SK-N-SH (cell line): ENCODE results near the gene KCNAB1. TPM values are rescaled to one million over a fixed set of nuclear protein-coding genes. Genes with fewer than 3 reads are reported as not detected.
A peak's percentile ranks its signal among the peaks of the same experiment; 100 is the strongest.

Experiments
- CTCF ChIA-PET: fragments of 300-600, 350-600 bp; formaldehyde crosslinking; extraction: SDS; loops from one replicate; lab custom pipeline; 2021; lab: Yijun Ruan, JAX
- POLR2A ChIA-PET: fragments of 350-600 bp; sonication (Branson Sonifier 250); formaldehyde crosslinking; extraction: SDS; loops from one replicate; lab custom pipeline; 2020; ENCODE audit warnings: antibody characterized with exemption, inconsistent platforms; lab: Yijun Ruan, JAX
- DNase-seq: peaks from one replicate; pipeline ENCODE4 v3.0.0; 2012
- H2AFZ ChIP-seq: fragments of 200-600 bp; sonication (generic); 2 replicates; pipeline ENCODE4 v1.8.1; 2016; ENCODE audit warnings: antibody characterized with exemption, mild to moderate bottlenecking, low read depth
- H3F3A ChIP-seq: fragments of 200-600 bp; sonication (generic); replicated peaks from 2 replicates; pipeline ENCODE3; 2016; ENCODE audit warnings: antibody characterized with exemption, mild to moderate bottlenecking; ENCODE audit not compliant: insufficient read depth
- H3K27ac ChIP-seq, 2 experiments: fragments of 200-500 bp in 1 of 2; fragments of 200-600 bp in 1 of 2; sonication (Bioruptor generic) in 1 of 2; sonication (generic), shearing (Covaris generic) in 1 of 2; 2 replicates each; pipeline versions ENCODE4 v1.5.1 to v1.6.1; 2014 to 2016; ENCODE audit warnings: low read depth in 2 of 2, inconsistent platforms in 1 of 2, low read length in 1 of 2, mild to moderate bottlenecking in 1 of 2, mixed read lengths in 1 of 2
- H3K27me3 ChIP-seq: fragments of 200-600 bp; sonication (generic), shearing (Covaris generic); 2 replicates; pipeline ENCODE4 v1.6.1; 2016; ENCODE audit warnings: mixed run types; ENCODE audit not compliant: insufficient read depth
- H3K36me3 ChIP-seq, 2 experiments: fragments of 200-500 bp in 1 of 2; fragments of 200-600 bp in 1 of 2; sonication (Bioruptor generic) in 1 of 2; sonication (generic) in 1 of 2; replicated peaks in 1 of 2; 2 replicates each; pipeline versions ENCODE3 to v1.5.1; 2014 to 2016; ENCODE audit warnings: low read length in 1 of 2, mild to moderate bottlenecking in 1 of 2; ENCODE audit not compliant: insufficient read depth in 2 of 2, control insufficient read depth in 1 of 2
- H3K4me1 ChIP-seq, 2 experiments: fragments of 200-500 bp in 1 of 2; fragments of 200-600 bp in 1 of 2; sonication (Bioruptor generic) in 1 of 2; sonication (generic), shearing (Covaris generic) in 1 of 2; 2 replicates each; pipeline versions ENCODE4 v1.5.1 to v1.6.1; 2014 to 2016; ENCODE audit warnings: low read depth in 1 of 2, low read length in 1 of 2, mixed run types in 1 of 2; ENCODE audit not compliant: insufficient read depth in 2 of 2, control insufficient read depth in 1 of 2
- H3K4me2 ChIP-seq: fragments of 200-600 bp; sonication (generic), shearing (Covaris generic); 2 replicates; pipeline ENCODE4 v1.6.1; 2017; ENCODE audit warnings: mixed run types
- H3K4me3 ChIP-seq, 2 experiments: fragments of 200-500 bp in 1 of 2; fragments of 200-600 bp in 1 of 2; sonication (Bioruptor generic) in 1 of 2; sonication (generic), shearing (Covaris generic) in 1 of 2; 2 replicates each; pipeline versions ENCODE4 v1.5.1 to v1.8.1; 2014 to 2016; ENCODE audit warnings: low read depth in 2 of 2, inconsistent platforms in 1 of 2, low read length in 1 of 2, mild to moderate bottlenecking in 1 of 2, mixed read lengths in 1 of 2, moderate library complexity in 1 of 2
- H3K79me2 ChIP-seq: fragments of 200-600 bp; sonication (generic); 2 replicates; pipeline ENCODE4 v1.8.1; 2017; ENCODE audit warnings: mild to moderate bottlenecking; ENCODE audit not compliant: insufficient read depth
- H3K9ac ChIP-seq: fragments of 200-600 bp; sonication (generic); 2 replicates; pipeline ENCODE4 v1.6.1; 2017; ENCODE audit warnings: mixed run types
- H3K9me2 ChIP-seq: fragments of 200-600 bp; sonication (generic); 2 replicates; pipeline ENCODE4 v1.6.1; 2017; ENCODE audit warnings: mixed run types
- H3K9me3 ChIP-seq: fragments of 200-600 bp; sonication (generic); 2 replicates; pipeline ENCODE4 v1.6.1; 2017; ENCODE audit warnings: mixed run types, mild to moderate bottlenecking, moderate library complexity
- H4K20me1 ChIP-seq: fragments of 200-600 bp; sonication (generic); 2 replicates; pipeline ENCODE4 v1.6.1; 2017; ENCODE audit warnings: mild to moderate bottlenecking, mixed run types; ENCODE audit not compliant: insufficient read depth
- CHD2 ChIP-seq: fragments of 150-350 bp; IDR thresholded peaks from 2 replicates; pipeline ENCODE4 v1.6.1; 2018; ENCODE audit warnings: low read length; ENCODE audit not compliant: partially characterized antibody
- CTCF ChIP-seq: fragments of 200-600 bp; sonication (generic); IDR thresholded peaks from 2 replicates; pipeline ENCODE4 v1.6.1; 2017; ENCODE audit warnings: antibody characterized with exemption, mild to moderate bottlenecking, moderate library complexity
- ELF1 ChIP-seq: IDR thresholded peaks from 2 replicates; pipeline ENCODE4 v1.4.0; 2012
- EP300 ChIP-seq, 2 experiments: IDR thresholded peaks; 2 replicates each; pipeline versions ENCODE4 v1.4.0 to v1.6.1; 2012; ENCODE audit warnings: borderline replicate concordance in 1 of 2, low read depth in 1 of 2, low read length in 1 of 2
- EZH2phosphoT487 ChIP-seq: fragments of 200-600 bp; sonication (generic); IDR thresholded peaks from 2 replicates; pipeline ENCODE4 v1.6.1; 2017; ENCODE audit warnings: low read depth, mixed run types, mild to moderate bottlenecking, antibody characterized with exemption, moderate library complexity, borderline replicate concordance
- FOSL2 ChIP-seq: IDR thresholded peaks from 2 replicates; pipeline ENCODE4 v1.4.0; 2012; ENCODE audit warnings: low read depth, mild to moderate bottlenecking, moderate library complexity, borderline replicate concordance
- FOXJ3 ChIP-seq: sonication (generic); formaldehyde crosslinking; IDR thresholded peaks from 2 replicates; pipeline ENCODE4 v1.5.1; 2020; ENCODE audit warnings: mild to moderate bottlenecking, missing genetic modification reagents
- FOXM1 ChIP-seq: IDR thresholded peaks from 2 replicates; pipeline ENCODE4 v1.4.0; 2012; ENCODE audit warnings: low read depth, mild to moderate bottlenecking
- GATA2 ChIP-seq: sonication (generic); formaldehyde crosslinking; IDR thresholded peaks from 2 replicates; pipeline ENCODE4 v1.5.0; 2020; ENCODE audit warnings: mild to moderate bottlenecking, missing genetic modification reagents
- JUND ChIP-seq: IDR thresholded peaks from 2 replicates; pipeline ENCODE4 v1.4.0; 2012
- MAX ChIP-seq: IDR thresholded peaks from 2 replicates; pipeline ENCODE4 v1.4.0; 2012; ENCODE audit warnings: low read depth
- MEF2A ChIP-seq: IDR thresholded peaks from 2 replicates; pipeline ENCODE4 v1.4.0; 2012; ENCODE audit warnings: low read depth, borderline replicate concordance
- MXI1 ChIP-seq: IDR thresholded peaks from 2 replicates; pipeline ENCODE4 v1.6.1; 2012; ENCODE audit warnings: mild to moderate bottlenecking, low read depth, low read length, improper control_type of control experiment
- NRF1 ChIP-seq: IDR thresholded peaks from 2 replicates; pipeline ENCODE4 v1.6.1; 2012; ENCODE audit warnings: low read depth, mild to moderate bottlenecking, low read length
- PBX3 ChIP-seq: IDR thresholded peaks from 2 replicates; pipeline ENCODE4; 2012
- POLR2AphosphoS5 ChIP-seq: IDR thresholded peaks from 2 replicates; pipeline ENCODE4 v1.6.1; 2012; ENCODE audit warnings: low read depth, low read length
- RAD21 ChIP-seq: IDR thresholded peaks from 2 replicates; pipeline ENCODE4 v1.6.1; 2012; ENCODE audit warnings: mild to moderate bottlenecking, low read length
- RCOR1 ChIP-seq: fragments of 150-350 bp; IDR thresholded peaks from 2 replicates; pipeline ENCODE4 v1.6.1; 2017; ENCODE audit warnings: antibody characterized with exemption, low read length
- RXRA ChIP-seq: IDR thresholded peaks from 2 replicates; pipeline ENCODE4 v1.4.0; 2012; ENCODE audit warnings: low read depth, mild to moderate bottlenecking, borderline replicate concordance
- SMC3 ChIP-seq: IDR thresholded peaks from 2 replicates; pipeline ENCODE4 v1.6.1; 2012; ENCODE audit warnings: low read depth, low read length, improper control_type of control experiment
- TAF1 ChIP-seq: IDR thresholded peaks from 2 replicates; pipeline ENCODE4 v1.6.1; 2012; ENCODE audit warnings: low read depth, mild to moderate bottlenecking, low read length, moderate library complexity, borderline replicate concordance
- TCF12 ChIP-seq: IDR thresholded peaks from 2 replicates; pipeline ENCODE4 v1.4.0; 2012
- TEAD4 ChIP-seq: IDR thresholded peaks from 2 replicates; pipeline ENCODE4 v1.4.0; 2012; ENCODE audit warnings: mild to moderate bottlenecking, borderline replicate concordance; ENCODE audit not compliant: insufficient read depth
- USF1 ChIP-seq: IDR thresholded peaks from 2 replicates; pipeline ENCODE4 v1.4.0; 2012; ENCODE audit warnings: low read depth, borderline replicate concordance
- USF2 ChIP-seq: fragments of 150-350 bp; IDR thresholded peaks from 2 replicates; pipeline ENCODE4 v1.6.1; 2017; ENCODE audit warnings: antibody characterized with exemption, low read length, low read depth, borderline replicate concordance
- YY1 ChIP-seq: IDR thresholded peaks from 2 replicates; pipeline ENCODE4 v1.4.0; 2012; ENCODE audit warnings: low read depth, mild to moderate bottlenecking
- WGBS: methylation state at CpG from one replicate; pipeline ENCODE4 v1.1.6; 2017; ENCODE audit warnings: low lambda C conversion rate; 5-methylcytosine and 5-hydroxymethylcytosine counted together
- polyA plus RNA-seq, 3 experiments: library from polyadenylated mRNA; depleted of rRNA; stranded (reverse); fragments of >200 nt; gene quantifications; 2 replicates each; pipeline ENCODE4 v1.2.3, GENCODE V29; 2012
- TF ChIP-seq, protein P1 (sequence below): IDR thresholded peaks from 2 replicates; pipeline ENCODE4 v1.6.1; 2012; ENCODE audit warnings: mild to moderate bottlenecking, low read depth, low read length, moderate library complexity

Gene KCNAB1
- polyA plus RNA-seq, 1 of the 3 experiments (the other 2 are of a cell fraction), result 82.1 TPM

DNA sequence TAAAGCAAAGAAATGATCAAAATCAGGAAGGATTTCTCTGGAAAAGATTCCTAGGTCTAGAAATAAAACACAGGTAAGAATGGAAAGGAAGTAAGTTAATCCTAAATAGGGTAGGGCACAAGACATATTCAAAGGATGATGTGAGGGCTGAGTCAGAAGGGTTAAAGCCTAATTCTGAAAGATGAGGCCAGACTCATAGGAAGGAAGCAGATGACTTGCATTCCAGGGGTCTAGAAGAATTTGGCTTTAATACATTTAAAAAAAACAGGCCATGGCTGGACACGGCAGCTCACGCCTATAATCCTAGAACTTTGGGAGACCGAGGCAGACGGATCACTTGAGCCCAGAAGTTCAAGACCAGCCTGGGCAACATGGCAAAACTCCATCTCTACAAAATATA lies 431.4 kb downstream of the KCNAB1 start:
- Histone ChIP-seq H3K27ac (peak overlapping the region; percentile 85 to 89), H3K4me2 (peak overlapping the region; percentile 78), H3F3A (peaks cover 48% of the 10 kb centered on the region), H3K4me3 (peak overlapping the region in 1 of 2 experiments; percentile 27; a peak in 2 of 4 replicates), H3K79me2 (peaks cover 82% of the 10 kb centered on the region), H3K4me1 (peaks cover 16 to 58% of the 10 kb centered on the region in 2 experiments), H4K20me1 (peaks cover 13% of the 10 kb centered on the region), H3K9ac (peak overlapping the region; percentile 96), H2AFZ (no peak overlapping the region), H3K9me2 (no peaks in the 10 kb centered on the region), H3K36me3 (peaks cover 55 to 61% of the 10 kb centered on the region in 2 experiments), H3K27me3 (no peaks in the 10 kb centered on the region), H3K9me3 (no peaks in the 10 kb centered on the region)
- 23% methylated on average over 4 of the region's 4 CpGs for WGBS
- CTCF ChIA-PET, result interaction anchor here (0.7 to 3.7 kb wide), 3 partner anchors 10 to 470 kb away, joined by 3 to 12 read pairs (median 4); no protein-coding TSS in a partner anchor
- no peak for DNase-seq
- POLR2A ChIA-PET, result no interaction called here
- no peak for TF ChIP-seq CHD2
- TF ChIP-seq MXI1, result no peak
- TF ChIP-seq CTCF, result no peak
- no peak for TF ChIP-seq NRF1
- TF ChIP-seq EP300 (IDR thresholded peaks at IDR 0.05; ENCODE audit: borderline replicate concordance in 1 of 2, low read depth in 1 of 2, low read length in 1 of 2), result peak in 1 of 2 experiments; percentile 75; a peak in 1 of 4 replicates
- peak; percentile 86 for TF ChIP-seq PBX3
- peak; percentile 68; the same call in 1 of the 2 replicates for TF ChIP-seq MEF2A
- TF ChIP-seq MAX, result peak; percentile 69
- peak; percentile 90 for TF ChIP-seq TEAD4
- TF ChIP-seq POLR2AphosphoS5, result peak; percentile 75
- no peak for TF ChIP-seq FOXJ3
- TF ChIP-seq USF2, result no peak
- TF ChIP-seq YY1, result no peak; the same call in 1 of the 2 replicates
- no peak for TF ChIP-seq RAD21
- no peak for TF ChIP-seq SMC3
- TF ChIP-seq, protein P1, sequence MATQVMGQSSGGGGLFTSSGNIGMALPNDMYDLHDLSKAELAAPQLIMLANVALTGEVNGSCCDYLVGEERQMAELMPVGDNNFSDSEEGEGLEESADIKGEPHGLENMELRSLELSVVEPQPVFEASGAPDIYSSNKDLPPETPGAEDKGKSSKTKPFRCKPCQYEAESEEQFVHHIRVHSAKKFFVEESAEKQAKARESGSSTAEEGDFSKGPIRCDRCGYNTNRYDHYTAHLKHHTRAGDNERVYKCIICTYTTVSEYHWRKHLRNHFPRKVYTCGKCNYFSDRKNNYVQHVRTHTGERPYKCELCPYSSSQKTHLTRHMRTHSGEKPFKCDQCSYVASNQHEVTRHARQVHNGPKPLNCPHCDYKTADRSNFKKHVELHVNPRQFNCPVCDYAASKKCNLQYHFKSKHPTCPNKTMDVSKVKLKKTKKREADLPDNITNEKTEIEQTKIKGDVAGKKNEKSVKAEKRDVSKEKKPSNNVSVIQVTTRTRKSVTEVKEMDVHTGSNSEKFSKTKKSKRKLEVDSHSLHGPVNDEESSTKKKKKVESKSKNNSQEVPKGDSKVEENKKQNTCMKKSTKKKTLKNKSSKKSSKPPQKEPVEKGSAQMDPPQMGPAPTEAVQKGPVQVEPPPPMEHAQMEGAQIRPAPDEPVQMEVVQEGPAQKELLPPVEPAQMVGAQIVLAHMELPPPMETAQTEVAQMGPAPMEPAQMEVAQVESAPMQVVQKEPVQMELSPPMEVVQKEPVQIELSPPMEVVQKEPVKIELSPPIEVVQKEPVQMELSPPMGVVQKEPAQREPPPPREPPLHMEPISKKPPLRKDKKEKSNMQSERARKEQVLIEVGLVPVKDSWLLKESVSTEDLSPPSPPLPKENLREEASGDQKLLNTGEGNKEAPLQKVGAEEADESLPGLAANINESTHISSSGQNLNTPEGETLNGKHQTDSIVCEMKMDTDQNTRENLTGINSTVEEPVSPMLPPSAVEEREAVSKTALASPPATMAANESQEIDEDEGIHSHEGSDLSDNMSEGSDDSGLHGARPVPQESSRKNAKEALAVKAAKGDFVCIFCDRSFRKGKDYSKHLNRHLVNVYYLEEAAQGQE, result no peak
- TF ChIP-seq RCOR1, result no peak
- TF ChIP-seq GATA2 (CRISPR knock-in tag), result no peak
- TF ChIP-seq ELF1, result no peak
- TF ChIP-seq TAF1, result no peak
- TF ChIP-seq RXRA, result no peak; the same call in 1 of the 2 replicates
- TF ChIP-seq TCF12, result peak; percentile 91
- TF ChIP-seq JUND, result peak; percentile 73
- 0 out of 2 replicates have a peak, but pooled peaks have one; percentile 62 for TF ChIP-seq FOXM1
- TF ChIP-seq USF1, result no peak
- TF ChIP-seq FOSL2, result peak; percentile 86
- no peak for TF ChIP-seq EZH2phosphoT487
